Fibroblast of villous mesenchyme (primary cell): ENCODE results near the gene ATE1. TPM values are rescaled to one million over a fixed set of nuclear protein-coding genes. Genes with fewer than 3 reads are reported as not detected.
"Not testable (repeated sequence)": the region's sequence is repeated elsewhere in the genome, so short reads cannot be mapped to it uniquely, and the experiment has no call there.

Experiments used
- DNase-seq: peaks from one replicate; pipeline ENCODE4 v3.0.0-alpha.2; 2010; ENCODE audit warnings: low read depth
- H3K4me3 ChIP-seq: 2 replicates; pipeline ENCODE4 v1.5.1; 2011; ENCODE audit warnings: low read depth, mild to moderate bottlenecking, low read length
- total RNA-seq: library from RNA; depleted of rRNA; stranded (reverse); fragments of >200 nt; gene quantifications from 2 replicates; pipeline ENCODE4 v1.2.3, GENCODE V29; 2012
- TF ChIP-seq, protein P1 (sequence below): IDR thresholded peaks from 2 replicates; pipeline ENCODE4 v1.5.1; 2012; ENCODE audit warnings: low read depth, mild to moderate bottlenecking, low read length; ENCODE audit not compliant: insufficient read depth

Gene ATE1
- total RNA-seq, 1 donor = 33.2 TPM

DNA sequence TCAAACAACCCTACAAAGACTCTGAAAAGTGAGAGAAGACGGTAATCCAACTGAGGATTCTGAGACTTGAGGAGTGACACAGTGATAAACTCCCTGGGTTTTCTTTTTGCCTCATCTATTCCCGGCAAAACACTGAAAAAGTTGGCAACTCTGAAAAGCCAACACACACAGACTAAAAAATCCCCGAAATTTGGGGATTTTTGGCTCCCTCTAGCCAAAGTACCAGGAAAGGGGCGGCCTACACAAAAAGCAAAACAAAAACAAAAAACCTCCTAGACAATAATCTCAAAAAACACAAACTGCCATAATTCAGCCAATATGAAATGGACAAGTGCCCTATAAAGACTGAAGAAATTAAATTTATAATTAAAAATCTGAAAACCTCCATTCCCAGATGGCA is 161.4 kb downstream of the ATE1 start:
- H3K4me3 ChIP-seq = no peak overlapping the region
- TF ChIP-seq, protein P1, sequence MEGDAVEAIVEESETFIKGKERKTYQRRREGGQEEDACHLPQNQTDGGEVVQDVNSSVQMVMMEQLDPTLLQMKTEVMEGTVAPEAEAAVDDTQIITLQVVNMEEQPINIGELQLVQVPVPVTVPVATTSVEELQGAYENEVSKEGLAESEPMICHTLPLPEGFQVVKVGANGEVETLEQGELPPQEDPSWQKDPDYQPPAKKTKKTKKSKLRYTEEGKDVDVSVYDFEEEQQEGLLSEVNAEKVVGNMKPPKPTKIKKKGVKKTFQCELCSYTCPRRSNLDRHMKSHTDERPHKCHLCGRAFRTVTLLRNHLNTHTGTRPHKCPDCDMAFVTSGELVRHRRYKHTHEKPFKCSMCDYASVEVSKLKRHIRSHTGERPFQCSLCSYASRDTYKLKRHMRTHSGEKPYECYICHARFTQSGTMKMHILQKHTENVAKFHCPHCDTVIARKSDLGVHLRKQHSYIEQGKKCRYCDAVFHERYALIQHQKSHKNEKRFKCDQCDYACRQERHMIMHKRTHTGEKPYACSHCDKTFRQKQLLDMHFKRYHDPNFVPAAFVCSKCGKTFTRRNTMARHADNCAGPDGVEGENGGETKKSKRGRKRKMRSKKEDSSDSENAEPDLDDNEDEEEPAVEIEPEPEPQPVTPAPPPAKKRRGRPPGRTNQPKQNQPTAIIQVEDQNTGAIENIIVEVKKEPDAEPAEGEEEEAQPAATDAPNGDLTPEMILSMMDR = no peak
- DNase-seq = no peak

- TF ChIP-seq, protein P1 = no peak
- no peak overlapping the region for H3K4me3 ChIP-seq
- no peak for DNase-seq
Observed at GRCh38 chr10:121765204-121765603, 162.6 kb downstream of the ATE1 start.

DNA sequence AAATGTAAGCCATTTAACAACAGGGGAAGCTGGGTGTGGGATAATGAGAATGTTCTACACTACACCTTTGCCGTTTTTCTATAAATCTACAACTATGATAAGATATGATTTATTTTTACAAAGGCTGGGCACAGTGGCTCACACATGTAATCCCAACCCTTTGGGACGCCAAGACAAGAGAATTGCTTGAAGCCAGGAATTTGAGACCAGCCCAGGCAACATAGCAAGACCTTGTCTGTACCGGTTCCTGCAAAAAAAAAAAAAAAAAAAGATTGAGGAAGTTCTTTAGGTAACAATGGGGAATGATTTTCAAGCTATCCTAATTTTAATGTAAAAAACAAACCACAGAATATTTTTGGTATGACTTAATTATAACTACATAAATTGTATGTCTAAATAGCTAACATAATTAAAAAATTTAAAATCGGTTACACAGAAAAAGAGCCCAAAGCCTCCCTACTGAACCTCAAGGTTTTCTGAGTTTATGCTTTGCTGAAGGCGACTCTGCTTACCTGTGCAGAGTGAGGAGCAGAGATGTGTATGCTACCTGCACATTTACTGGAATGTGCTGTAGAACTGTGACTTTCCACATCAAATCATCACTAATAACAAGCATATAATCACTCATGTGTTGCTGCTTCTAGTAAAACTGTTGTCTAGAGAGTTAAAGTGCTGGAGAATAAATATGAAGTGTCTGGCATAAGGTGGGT is 163.4 kb downstream of the ATE1 start:
- DNase-seq = no peak
- no peak overlapping the region for H3K4me3 ChIP-seq
- TF ChIP-seq, protein P1 = no peak

DNA sequence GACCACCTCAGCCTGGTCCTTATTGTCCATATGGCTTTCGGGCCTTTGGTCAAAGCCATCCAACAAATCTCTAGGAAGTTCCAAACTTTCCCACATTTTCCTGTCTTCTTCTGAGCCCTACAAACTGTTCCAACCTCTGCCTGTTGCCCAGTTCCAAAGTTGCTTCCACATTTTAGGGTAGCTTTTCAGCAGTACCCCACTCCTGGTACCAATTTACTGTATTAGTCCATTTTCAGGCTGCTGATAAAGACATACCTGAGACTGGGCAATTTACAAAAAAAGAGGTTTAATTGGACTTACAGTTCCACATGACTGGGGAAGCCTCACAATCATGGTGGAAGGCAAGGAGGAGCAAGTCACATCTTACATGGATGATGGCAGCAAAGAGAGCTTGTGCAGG is 170.6 kb downstream of the ATE1 start:
- DNase-seq, H3K4me3 ChIP-seq: not testable (repeated sequence)

DNA sequence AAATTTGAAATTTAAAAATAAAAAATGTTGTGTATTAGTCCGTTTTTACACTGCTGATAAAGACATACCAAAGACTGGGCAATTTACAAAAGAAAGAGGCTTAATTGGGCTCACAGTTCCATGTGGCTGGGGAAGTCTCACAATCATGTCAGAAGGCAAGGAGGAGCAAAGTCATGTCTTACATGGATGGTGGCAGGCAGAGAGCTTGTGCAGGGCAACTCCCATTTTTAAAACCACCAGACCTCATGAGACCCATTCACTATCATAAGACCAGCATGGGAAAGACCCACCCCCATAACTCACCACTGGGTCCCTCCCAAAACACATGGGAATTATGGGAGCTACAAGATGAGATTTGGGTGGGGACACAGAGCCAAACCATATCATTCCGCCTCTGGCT is 172.3 kb downstream of the ATE1 start:
- H3K4me3 ChIP-seq, DNase-seq: not testable (repeated sequence)

DNA sequence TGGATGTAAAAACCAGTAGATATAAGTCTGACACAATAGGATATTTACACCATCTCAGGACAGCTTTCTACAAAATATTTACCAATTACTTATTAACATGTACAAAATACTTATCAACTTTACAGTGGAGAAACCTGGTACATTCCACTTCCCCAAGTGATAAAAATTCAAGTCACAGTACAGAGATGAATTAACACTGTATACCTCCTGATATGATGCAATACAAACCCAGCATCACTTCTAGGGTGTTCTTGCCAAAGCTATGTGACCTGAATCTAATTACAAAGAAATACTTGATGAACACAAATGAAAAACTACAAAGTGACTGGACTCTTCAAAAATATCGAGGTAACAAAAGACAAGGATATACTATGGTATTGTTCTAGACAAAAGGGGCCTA is 173.2 kb downstream of the ATE1 start:
- TF ChIP-seq, protein P1 = no peak
- DNase-seq = peak; percentile 7

DNA sequence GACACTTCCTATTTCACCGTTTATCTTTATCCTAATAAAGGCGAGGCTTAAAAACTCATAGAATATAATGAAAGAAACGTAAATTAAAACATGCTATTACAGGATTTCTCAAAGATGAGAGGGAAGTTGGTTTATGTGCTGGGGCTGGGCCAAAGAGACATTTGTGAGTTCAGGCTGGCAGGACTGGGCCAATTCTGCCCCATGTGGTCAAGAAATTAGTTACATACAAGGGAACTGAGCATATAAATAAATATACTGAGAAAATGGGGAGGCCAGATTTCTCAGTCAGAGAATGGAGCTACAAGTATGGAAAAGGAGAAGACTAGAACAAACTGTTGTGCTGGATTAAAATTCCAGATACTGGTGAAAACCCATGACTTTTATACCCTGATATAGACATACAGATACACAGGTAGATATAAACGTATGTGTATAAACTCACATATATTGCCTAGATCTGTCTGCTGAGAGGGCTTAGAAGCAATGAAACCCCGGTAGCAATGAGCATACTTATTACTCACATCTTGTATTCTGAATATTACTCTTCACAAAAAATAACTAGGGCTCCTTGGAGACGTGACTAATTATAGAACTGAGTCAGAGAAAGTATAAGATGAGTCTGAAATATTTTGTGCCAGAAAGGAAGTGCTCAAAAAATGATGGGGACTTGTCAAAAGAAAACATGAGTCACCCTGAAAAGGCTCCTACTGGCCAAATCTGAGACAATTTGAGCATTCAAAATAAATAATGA is 173.9 kb downstream of the ATE1 start:
- DNase-seq = peak; percentile 37
- H3K4me3 ChIP-seq = no peak overlapping the region
- TF ChIP-seq, protein P1 = peak; percentile 40

More for the DNA sequence above, 173.2 kb downstream of the ATE1 start:
- no peak overlapping the region for H3K4me3 ChIP-seq
